Measurements from ENCODE around the gene UTS2B.

Gene UTS2B

DNA sequence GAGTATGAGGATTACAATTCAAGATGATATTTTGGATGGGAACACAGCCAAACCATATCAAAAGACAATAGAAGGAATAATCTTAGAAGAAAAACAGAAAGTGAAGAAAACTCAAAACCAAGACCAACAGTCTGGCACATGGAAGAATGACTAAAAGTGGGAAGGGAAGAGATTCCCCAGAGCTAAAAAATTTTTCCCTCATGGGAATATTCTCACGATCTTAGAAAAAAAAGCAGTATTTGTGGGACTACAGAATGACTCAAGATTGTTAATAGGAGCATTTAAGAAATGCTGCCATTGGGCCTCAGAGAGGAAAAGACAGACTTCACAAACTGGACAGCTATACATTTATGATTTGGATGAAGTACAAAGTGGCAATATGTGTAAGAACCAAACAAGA is 113.0 kb downstream of the UTS2B start:
- ChIA-PET CTCF (no interaction called here), POLR2A (no interaction called here)
- Histone ChIP-seq H3K9me3 (ENCODE audit: control insufficient read depth, insufficient read depth, low read depth, low read length) (no peaks in the 10 kb centered on the region), H3K36me3 (ENCODE audit: control insufficient read depth in 2 of 2, insufficient read depth in 1 of 2, low read length in 2 of 2) (no peaks in the 10 kb centered on the region), H3K4me3 (ENCODE audit: low read depth, low read length) (no peak overlapping the region), H3K27ac (ENCODE audit: extremely low read depth, low read depth, low read length) (no peak overlapping the region), H3K4me1 (ENCODE audit: control insufficient read depth, insufficient read depth, low read length) (no peaks in the 10 kb centered on the region)
- TF ChIP-seq ZNF791 (tag by site-specific recombination; IDR thresholded peaks at IDR 0.05) (no peak), ZBTB21 (tag by site-specific recombination; IDR thresholded peaks at IDR 0.05) (no peak), ZNF292 (tag by site-specific recombination; IDR thresholded peaks at IDR 0.05; ENCODE audit: borderline replicate concordance, low read depth) (no peak), ZNF19 (tag by site-specific recombination; IDR thresholded peaks at IDR 0.05; ENCODE audit: low read depth) (no peak), ZNF350 (tag by site-specific recombination; IDR thresholded peaks at IDR 0.05) (no peak), ZNF37A (tag by site-specific recombination; IDR thresholded peaks at IDR 0.05) (no peak), ZNF660 (tag by site-specific recombination; IDR thresholded peaks at IDR 0.05) (no peak), ZNF354C (tag by site-specific recombination; IDR thresholded peaks at IDR 0.05; ENCODE audit: borderline replicate concordance, low read depth) (no peak), ZNF423 (tag by site-specific recombination; IDR thresholded peaks at IDR 0.05) (no peak), ZNF202 (tag by site-specific recombination; IDR thresholded peaks at IDR 0.05; ENCODE audit: borderline replicate concordance) (no peak), ATF2 (tag by site-specific recombination; IDR thresholded peaks at IDR 0.05; ENCODE audit: low read depth) (no peak), ZNF248 (tag by site-specific recombination; IDR thresholded peaks at IDR 0.05) (no peak), ZNF830 (tag by site-specific recombination; IDR thresholded peaks at IDR 0.05; ENCODE audit: low read depth) (no peak), ZNF239 (tag by site-specific recombination; IDR thresholded peaks at IDR 0.05) (no peak)

Measured in HEK293 (cell line).